ENCODE results near the gene KISS1R.

GRCh38 chr19:941292-942132 is 24.4 kb downstream of the KISS1R start:
- TF ChIP-seq CTCF (conservative IDR thresholded peaks at IDR 0.05; ENCODE audit: low read length) (no peak), EZH2phosphoT487 (IDR thresholded peaks at IDR 0.05; ENCODE audit: borderline replicate concordance) (no peak)
